CD4-positive, alpha-beta memory T cell (primary cell): ENCODE measurements around the gene PKIB. TPM values are rescaled to one million over a fixed set of nuclear protein-coding genes. Genes with fewer than 3 reads are reported as not detected.

Experiments used
- CTCF ChIA-PET: fragments of 350-600 bp; sonication (Branson Sonifier 250); formaldehyde crosslinking; loops from one replicate; lab custom pipeline; 2021; ENCODE audit warnings: inconsistent platforms; ENCODE audit not compliant: partially characterized antibody; lab: Charles Lee
- POLR2A ChIA-PET: fragments of 350-600 bp; sonication (Branson Sonifier 250); formaldehyde crosslinking; loops from one replicate; lab custom pipeline; 2021; ENCODE audit not compliant: partially characterized antibody; lab: Charles Lee
- DNase-seq, 5 donors: peaks; one replicate each; pipeline versions ENCODE4 v3.0.0 to v3.0.0-alpha.2; 2020 to 2022; ENCODE audit warnings: mixed read lengths in 1 of 5
- H3K27ac ChIP-seq: one replicate; pipeline ENCODE4 v1.7.0; 2013; ENCODE audit warnings: low read depth, low read length
- H3K27me3 ChIP-seq: 2 replicates; pipeline ENCODE4 v1.7.0; 2013; ENCODE audit warnings: mild to moderate bottlenecking, low read length, moderate library complexity; ENCODE audit not compliant: insufficient read depth
- H3K36me3 ChIP-seq: 2 replicates; pipeline ENCODE4 v1.7.0; 2013; ENCODE audit warnings: mild to moderate bottlenecking, low read length, moderate library complexity; ENCODE audit not compliant: insufficient read depth
- H3K4me1 ChIP-seq: 2 replicates; pipeline ENCODE4 v1.7.0; 2013; ENCODE audit warnings: mild to moderate bottlenecking, low read length, moderate library complexity; ENCODE audit not compliant: insufficient read depth
- H3K4me3 ChIP-seq, 2 donors: one replicate each; pipeline ENCODE4 v1.7.0; 2013; ENCODE audit warnings: low read length in 2 of 2, mild to moderate bottlenecking in 1 of 2
- H3K9me3 ChIP-seq, 2 donors: one replicate each; pipeline ENCODE4 v1.7.0; 2013; ENCODE audit warnings: low read length in 2 of 2, control low read depth in 1 of 2; ENCODE audit not compliant: control insufficient read depth in 1 of 2
- H3K27ac Mint-ChIP-seq, 7 donors: one replicate each; pipeline ENCODE4 v1.8.0; 2020 to 2021; ENCODE audit warnings: mixed read lengths in 7 of 7, mild to moderate bottlenecking in 6 of 7, inconsistent platforms in 3 of 7, moderate library complexity in 3 of 7
- H3K27me3 Mint-ChIP-seq, 2 donors: one replicate each; pipeline ENCODE4 v1.8.0; 2020 to 2021; ENCODE audit warnings: mixed read lengths in 2 of 2
- H3K36me3 Mint-ChIP-seq, 2 donors: one replicate each; pipeline ENCODE4 v1.8.0; 2020 to 2021; ENCODE audit warnings: mixed read lengths in 2 of 2, inconsistent platforms in 1 of 2, mild to moderate bottlenecking in 1 of 2
- H3K4me1 Mint-ChIP-seq, 4 donors: one replicate each; pipeline ENCODE4 v1.8.0; 2020 to 2021; ENCODE audit warnings: mixed read lengths in 4 of 4, mild to moderate bottlenecking in 1 of 4
- H3K4me3 Mint-ChIP-seq, 8 donors: one replicate each; pipeline ENCODE4 v1.8.0; 2020 to 2021; ENCODE audit warnings: mixed read lengths in 8 of 8, mild to moderate bottlenecking in 7 of 8, moderate library complexity in 6 of 8, inconsistent platforms in 3 of 8
- H3K9me3 Mint-ChIP-seq, 8 donors: one replicate each; pipeline ENCODE4 v1.8.0; 2020 to 2021; ENCODE audit warnings: mixed read lengths in 8 of 8, mild to moderate bottlenecking in 5 of 8, inconsistent platforms in 3 of 8, moderate library complexity in 1 of 8
- intact Hi-C: fragments of 100-400 bp; cut with micrococcal nuclease; formaldehyde crosslinking; loops from one replicate; pipeline ENCODE4 v1.15.1; 2023
- polyA plus RNA-seq, 2 donors: library from polyadenylated mRNA; unstranded; fragments of 300-500 nt; fragmentation: Illumina TruSeq; gene quantifications; one replicate each; pipeline ENCODE4 v1.2.3, GENCODE V29; 2021
- total RNA-seq, 2 experiments: library from RNA; stranded (reverse); gene quantifications; one replicate each; pipeline ENCODE4 v1.2.3, GENCODE V29; 2021

The PKIB gene
- under 1 TPM; 0.67 to 0.89 TPM for total RNA-seq
- under 1 TPM in 1 of 2 donors, not detected in 1; 0.24 TPM for polyA plus RNA-seq

DNA sequence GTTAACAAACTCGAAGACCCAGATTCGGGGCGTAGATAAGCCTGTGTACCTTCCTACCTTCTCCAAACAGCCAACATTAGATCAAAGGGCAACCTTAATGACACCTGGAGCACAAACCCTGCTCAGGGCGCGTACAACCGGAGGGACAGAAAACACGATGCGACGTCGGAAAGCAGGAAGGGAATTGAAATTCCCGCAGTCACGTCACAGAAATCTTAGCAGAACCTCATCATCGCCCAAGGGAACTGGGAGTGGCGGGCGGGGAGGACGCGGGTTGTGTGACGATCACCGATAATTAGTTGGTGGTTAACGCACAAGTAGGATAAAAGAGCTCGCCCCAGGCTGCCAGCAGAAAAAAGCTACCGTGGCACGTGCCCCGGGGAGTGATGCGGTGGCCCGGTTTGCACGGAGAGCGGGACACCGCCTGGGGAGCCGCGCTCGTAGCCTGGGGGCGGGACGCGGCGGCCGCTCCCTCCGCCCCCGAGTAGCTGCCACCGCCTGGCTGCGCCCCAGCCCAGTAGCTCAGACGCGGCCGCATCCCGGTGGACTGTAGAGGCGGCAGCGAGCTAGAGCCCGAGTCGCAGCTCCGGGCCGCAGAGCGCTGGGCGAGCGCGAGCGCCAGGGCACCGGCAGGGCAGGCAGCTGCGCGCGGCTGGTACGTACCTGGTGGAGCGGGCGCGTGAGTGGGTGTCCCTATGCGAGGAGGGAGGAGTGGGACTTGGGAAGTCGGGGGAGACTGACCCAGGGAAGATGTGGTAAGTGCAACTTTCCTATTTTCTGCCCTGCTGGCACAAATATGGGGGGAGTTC is at the start of gene PKIB:
Gene PKIB (plus strand): TSS at position 525 of the 809 bp plus-strand sequence. CDS start 107,390 bp downstream, outside the sequence.
- Histone ChIP-seq H3K9me3 (no peaks in the 10 kb centered on the region), H3K36me3 (no peaks in the 10 kb centered on the region), H3K27me3 (peaks cover 14% of the 10 kb centered on the region), H3K27ac (no peak within 1 kb of the TSS), H3K4me1 (peaks cover 22% of the 10 kb centered on the region), H3K4me3 (peak within 1 kb of the TSS; percentile 47 to 60)
- peaks cover 0 to 3% of the 10 kb centered on the region in 2 donors for H3K36me3 Mint-ChIP-seq
- peaks cover 18 to 32% of the 10 kb centered on the region in 2 donors for H3K27me3 Mint-ChIP-seq
- peak within 1 kb of the TSS in 5 of 7 donors; percentile 5 to 88 (median 39) for H3K27ac Mint-ChIP-seq
- peak within 1 kb of the TSS; percentile 84 to 96 (median 90) for H3K4me3 Mint-ChIP-seq
- peaks cover 10 to 22% (median 13%) of the 10 kb centered on the region in 4 donors for H3K4me1 Mint-ChIP-seq
- peak; percentile 23 to 41 (median 28) for DNase-seq
- POLR2A ChIA-PET, result no interaction called here
- intact Hi-C loops, result no loop called here
- peaks cover 0 to 3% (median 0%) of the 10 kb centered on the region in 8 donors for H3K9me3 Mint-ChIP-seq
- CTCF ChIA-PET, result no interaction called here

DNA sequence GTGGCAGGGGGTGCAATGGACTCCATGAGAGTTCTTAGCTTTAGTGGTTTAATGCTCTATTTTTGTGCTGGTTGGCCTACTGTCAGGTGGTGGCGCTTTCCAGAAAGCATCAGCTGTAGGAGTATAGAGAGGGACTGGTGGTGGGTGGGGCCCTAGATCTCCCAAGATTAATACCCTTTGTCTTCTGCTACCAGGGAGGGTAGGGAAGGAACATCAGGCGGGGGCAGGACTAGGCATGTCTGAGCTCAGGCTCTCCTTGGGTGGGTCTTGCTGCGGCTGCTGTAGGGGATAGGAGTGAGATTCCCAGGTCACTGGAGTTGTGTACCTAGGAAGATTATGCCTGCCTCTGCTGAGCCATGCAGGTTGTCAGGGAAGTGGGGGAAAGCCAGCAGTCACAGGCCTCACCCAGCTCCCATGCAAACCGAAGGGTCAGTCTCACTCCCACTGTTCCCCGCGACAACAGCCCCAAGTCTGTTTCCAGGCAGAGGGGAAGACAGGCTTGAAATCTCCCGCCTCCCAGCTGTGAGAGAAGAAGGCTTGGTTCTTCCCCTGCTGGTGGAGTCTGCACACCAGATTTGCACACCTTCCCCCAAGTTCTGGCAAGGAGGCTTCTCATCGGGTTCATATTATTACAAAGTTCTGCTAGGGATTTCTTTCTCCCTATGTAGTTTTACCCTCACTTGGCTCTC is 46.7 kb upstream of the PKIB start:
- no peak overlapping the region for H3K27ac Mint-ChIP-seq
- Histone ChIP-seq H3K4me3 (no peak overlapping the region), H3K36me3 (no peaks in the 10 kb centered on the region), H3K4me1 (no peaks in the 10 kb centered on the region), H3K9me3 (no peaks in the 10 kb centered on the region), H3K27ac (no peak overlapping the region), H3K27me3 (no peaks in the 10 kb centered on the region)
- H3K27me3 Mint-ChIP-seq, result peaks cover 2 to 17% of the 10 kb centered on the region in 2 donors
- H3K4me1 Mint-ChIP-seq, result no peaks in the 10 kb centered on the region
- H3K36me3 Mint-ChIP-seq, result no peaks in the 10 kb centered on the region
- ChIA-PET CTCF (interaction anchor here (0.6 to 1.1 kb wide), 2 partner anchors 32 to 50 kb away, joined by 3 read pairs; no protein-coding TSS in a partner anchor), POLR2A (no interaction called here)
- intact Hi-C loops, result no loop called here
- no peak overlapping the region for H3K4me3 Mint-ChIP-seq
- peaks cover 3 to 20% (median 15%) of the 10 kb centered on the region in 8 donors for H3K9me3 Mint-ChIP-seq
- no peak for DNase-seq

DNA sequence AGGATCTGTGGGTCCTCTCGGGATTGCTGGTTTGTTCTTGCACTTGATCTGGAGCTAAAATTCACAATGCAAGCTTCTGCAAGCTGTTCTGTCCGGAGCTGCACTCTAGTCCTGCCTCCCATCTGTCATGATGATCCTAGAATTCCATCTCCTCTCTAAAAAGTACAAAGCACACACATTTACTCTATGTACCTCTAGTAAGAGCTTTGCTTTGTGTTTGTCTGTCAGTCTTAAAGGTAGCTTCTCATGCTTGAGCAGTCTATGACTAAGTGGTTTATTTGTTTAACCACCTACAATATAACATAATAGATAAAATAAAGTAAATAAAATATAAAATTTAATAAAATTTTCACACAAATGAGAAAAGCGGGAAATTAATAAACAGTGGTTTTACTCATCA is 46.0 kb upstream of the PKIB start:
- no peaks in the 10 kb centered on the region for H3K36me3 Mint-ChIP-seq
- H3K27ac Mint-ChIP-seq, result no peak overlapping the region
- DNase-seq, result no peak
- intact Hi-C loops, result no loop called here
- no peak overlapping the region for H3K4me3 ChIP-seq
- H3K9me3 ChIP-seq, result no peaks in the 10 kb centered on the region
- H3K27me3 Mint-ChIP-seq, result peaks cover 4 to 17% of the 10 kb centered on the region in 2 donors
- H3K9me3 Mint-ChIP-seq, result peaks cover 0 to 20% (median 15%) of the 10 kb centered on the region in 8 donors
- peak overlapping the region in 1 of 8 donors; percentile 18 for H3K4me3 Mint-ChIP-seq
- ChIA-PET POLR2A (no interaction called here), CTCF (interaction anchor here (0.8 kb wide), 1 partner anchor 34 kb away, joined by 3 read pairs; no protein-coding TSS in a partner anchor)
- H3K4me1 ChIP-seq, result no peaks in the 10 kb centered on the region
- no peaks in the 10 kb centered on the region for H3K4me1 Mint-ChIP-seq
- no peaks in the 10 kb centered on the region for H3K36me3 ChIP-seq
- no peak overlapping the region for H3K27ac ChIP-seq
- H3K27me3 ChIP-seq, result no peaks in the 10 kb centered on the region

GRCh38 chr6:122565708-122566107 is 44.5 kb upstream of the PKIB start:
- Histone ChIP-seq H3K4me1 (no peaks in the 10 kb centered on the region), H3K4me3 (no peak overlapping the region), H3K27me3 (no peaks in the 10 kb centered on the region), H3K9me3 (no peaks in the 10 kb centered on the region), H3K27ac (no peak overlapping the region), H3K36me3 (no peaks in the 10 kb centered on the region)
- Mint-ChIP-seq H3K4me3 (no peak overlapping the region), H3K9me3 (peaks cover 0 to 24% (median 14%) of the 10 kb centered on the region in 8 donors), H3K27me3 (peaks cover 8 to 20% of the 10 kb centered on the region in 2 donors), H3K4me1 (no peaks in the 10 kb centered on the region), H3K36me3 (no peaks in the 10 kb centered on the region), H3K27ac (no peak overlapping the region)
- no peak for DNase-seq
- ChIA-PET CTCF (no interaction called here), POLR2A (no interaction called here)
- intact Hi-C loops, result no loop called here

DNA sequence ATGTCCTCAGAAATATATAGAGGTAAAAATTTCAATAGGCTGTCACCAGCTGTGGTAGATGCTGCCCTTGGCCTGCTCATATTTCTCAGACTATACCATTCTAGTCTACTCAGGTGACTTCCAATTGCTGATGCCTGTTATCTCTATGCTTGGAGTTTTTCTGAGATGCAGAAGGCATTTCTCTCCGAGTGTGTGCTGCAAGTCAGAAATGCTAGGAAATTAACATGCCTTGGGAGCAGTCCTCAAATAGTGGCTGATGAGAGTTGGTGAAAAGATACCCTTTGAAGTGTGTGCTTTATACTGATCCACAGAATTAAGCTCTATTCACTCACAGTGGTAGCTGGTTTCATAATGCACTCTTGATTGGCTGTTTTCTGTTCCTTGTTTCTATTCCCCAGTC is 43.2 kb upstream of the PKIB start:
- intact Hi-C loops, result no loop called here
- peaks cover 8 to 20% of the 10 kb centered on the region in 2 donors for H3K27me3 Mint-ChIP-seq
- no peak overlapping the region for H3K27ac ChIP-seq
- H3K4me1 Mint-ChIP-seq, result no peaks in the 10 kb centered on the region
- H3K9me3 ChIP-seq, result no peaks in the 10 kb centered on the region
- H3K27me3 ChIP-seq, result no peaks in the 10 kb centered on the region
- H3K36me3 Mint-ChIP-seq, result no peaks in the 10 kb centered on the region
- no peaks in the 10 kb centered on the region for H3K36me3 ChIP-seq
- POLR2A ChIA-PET, result no interaction called here
- H3K4me3 ChIP-seq, result no peak overlapping the region
- no peak overlapping the region for H3K4me3 Mint-ChIP-seq
- H3K27ac Mint-ChIP-seq, result no peak overlapping the region
- no peak for DNase-seq
- no peaks in the 10 kb centered on the region for H3K4me1 ChIP-seq
- CTCF ChIA-PET, result no interaction called here
- H3K9me3 Mint-ChIP-seq, result peaks cover 0 to 22% (median 12%) of the 10 kb centered on the region in 8 donors

DNA sequence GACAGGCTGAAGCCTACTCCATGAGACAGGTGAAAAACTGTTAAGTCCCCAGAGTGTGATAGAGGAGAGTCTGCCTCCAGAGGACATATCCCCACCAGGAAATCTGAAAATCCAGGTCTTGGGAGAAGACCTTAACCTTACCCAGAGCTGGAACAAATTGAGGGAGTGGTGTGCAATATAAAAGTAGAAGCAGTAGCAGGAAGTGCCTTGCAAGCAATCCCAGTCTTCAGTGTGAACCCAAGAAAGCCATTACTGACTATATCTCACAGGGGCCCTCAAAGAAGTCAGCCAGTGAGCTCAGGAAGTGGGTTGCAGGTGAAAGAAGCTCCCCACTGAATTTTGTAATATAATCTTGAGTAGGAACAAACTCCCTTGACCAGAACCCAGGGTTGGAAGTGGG is 41.9 kb upstream of the PKIB start:
- Histone ChIP-seq H3K9me3 (no peaks in the 10 kb centered on the region), H3K27me3 (no peaks in the 10 kb centered on the region), H3K4me1 (no peaks in the 10 kb centered on the region), H3K27ac (no peak overlapping the region), H3K4me3 (no peak overlapping the region), H3K36me3 (no peaks in the 10 kb centered on the region)
- ChIA-PET CTCF (no interaction called here), POLR2A (no interaction called here)
- peak in 1 of 5 donors; percentile 35 for DNase-seq
- Mint-ChIP-seq H3K9me3 (peaks cover 0 to 15% (median 5%) of the 10 kb centered on the region in 8 donors), H3K27ac (no peak overlapping the region), H3K4me1 (no peaks in the 10 kb centered on the region), H3K4me3 (no peak overlapping the region), H3K36me3 (no peaks in the 10 kb centered on the region), H3K27me3 (peaks cover 8 to 19% of the 10 kb centered on the region in 2 donors)
- intact Hi-C loops, result no loop called here

DNA sequence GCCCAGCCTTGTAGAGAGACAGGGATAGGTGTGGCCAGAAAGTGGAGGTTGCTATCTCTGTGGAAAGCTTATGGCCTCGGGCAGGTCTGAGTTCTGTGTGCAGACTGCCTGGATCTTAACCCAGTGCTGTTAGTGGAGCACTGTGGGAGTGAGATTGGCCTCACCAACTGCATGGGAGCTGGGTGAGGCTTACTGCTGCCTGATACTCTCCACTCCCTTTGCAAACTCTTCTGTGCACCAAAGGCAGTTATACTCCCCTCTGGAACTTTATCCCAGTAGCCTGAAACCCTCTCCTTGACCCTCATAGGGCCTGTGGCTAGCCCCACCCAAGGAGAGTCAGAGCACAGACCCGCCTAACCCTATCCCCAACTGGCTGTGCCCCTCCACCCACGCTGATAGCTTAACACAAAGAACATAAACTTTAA is 41.4 kb upstream of the PKIB start:
- DNase-seq, result no peak
- H3K4me1 ChIP-seq, result no peaks in the 10 kb centered on the region
- Mint-ChIP-seq H3K9me3 (peaks cover 0 to 19% (median 5%) of the 10 kb centered on the region in 8 donors), H3K27ac (no peak overlapping the region), H3K4me1 (no peaks in the 10 kb centered on the region), H3K36me3 (no peaks in the 10 kb centered on the region), H3K27me3 (peaks cover 8 to 19% of the 10 kb centered on the region in 2 donors), H3K4me3 (no peak overlapping the region)
- intact Hi-C loops, result no loop called here
- no peaks in the 10 kb centered on the region for H3K9me3 ChIP-seq
- CTCF ChIA-PET, result no interaction called here
- POLR2A ChIA-PET, result no interaction called here
- H3K36me3 ChIP-seq, result no peaks in the 10 kb centered on the region
- no peak overlapping the region for H3K4me3 ChIP-seq
- H3K27ac ChIP-seq, result no peak overlapping the region
- no peaks in the 10 kb centered on the region for H3K27me3 ChIP-seq
